NCI-H187 treated with DMSO at 0.1 percent for 48 hours (cell line): ENCODE measurements around the gene MPDZ.
"Not testable (repeated sequence)": the region's sequence is repeated elsewhere in the genome, so short reads cannot be mapped to it uniquely, and the experiment has no call there.

ENCODE experiments used
- DNase-seq: peaks from one replicate; lab custom pipeline; 2025; lab: John Stamatoyannopoulos, UW

Gene MPDZ

DNA sequence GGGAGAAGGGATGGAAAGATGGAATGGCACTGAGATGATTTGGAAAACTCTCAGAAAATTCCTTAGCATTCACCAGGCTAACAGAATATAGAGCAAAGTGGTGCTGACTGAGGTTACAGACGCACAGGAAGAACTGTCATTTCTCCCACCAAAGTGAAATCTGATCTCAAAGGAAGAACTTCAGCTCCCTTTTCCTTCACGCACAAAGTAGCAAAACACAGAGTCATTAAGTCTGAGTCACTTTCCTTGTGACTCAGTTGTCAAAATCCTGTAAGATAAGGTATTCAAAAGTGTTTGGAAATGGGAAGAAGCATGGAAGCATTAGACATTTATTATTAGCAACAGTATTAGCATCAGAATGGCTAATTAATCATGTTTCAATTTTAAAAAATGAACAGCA lies 11.7 kb downstream of the MPDZ start:
- DNase-seq, result no peak

- DNase-seq, result no peak
Observed at GRCh38 chr9:13266167-13266566, 13.3 kb downstream of the MPDZ start.

DNA sequence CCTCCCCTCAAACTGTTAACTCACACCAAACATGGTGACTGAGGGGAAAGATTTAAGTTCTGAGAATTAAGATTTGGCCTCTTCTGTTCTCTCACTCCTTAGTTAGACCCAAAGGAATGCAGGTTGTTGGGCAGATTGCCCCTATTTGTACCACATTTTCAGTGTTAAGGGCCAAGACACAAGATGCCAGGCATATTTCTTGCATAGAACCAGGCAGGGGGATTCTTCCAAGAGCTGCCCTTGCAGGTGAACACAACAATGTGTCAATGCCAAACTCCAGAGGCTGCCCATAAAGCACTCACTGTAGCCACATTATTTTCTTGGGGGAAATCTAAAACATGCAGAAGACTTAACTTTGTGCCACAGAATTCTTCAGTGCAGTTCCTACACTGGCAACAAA lies 14.7 kb downstream of the MPDZ start:
- DNase-seq, result no peak

DNA sequence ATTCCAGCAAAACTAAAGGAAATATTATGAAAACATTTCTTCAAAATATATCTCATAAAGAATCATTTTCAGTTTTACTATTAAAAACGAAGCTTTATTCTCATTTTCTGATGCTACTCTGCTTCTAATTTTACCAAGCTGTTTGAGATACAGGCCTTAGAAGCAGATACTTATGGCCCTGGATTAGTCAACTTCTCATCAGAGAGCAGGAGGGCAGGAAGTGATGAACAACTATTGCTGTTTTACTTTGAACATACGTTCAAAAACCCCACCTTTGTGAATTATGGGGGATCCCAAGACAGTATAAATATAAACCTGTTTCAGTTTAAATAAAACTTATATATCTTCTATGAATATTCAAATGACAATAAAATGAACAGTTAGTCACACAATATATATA lies 16.0 kb downstream of the MPDZ start:
- DNase-seq, result no peak

- DNase-seq, result no peak
Observed at GRCh38 chr9:13252852-13253251, 26.6 kb downstream of the MPDZ start.

DNA sequence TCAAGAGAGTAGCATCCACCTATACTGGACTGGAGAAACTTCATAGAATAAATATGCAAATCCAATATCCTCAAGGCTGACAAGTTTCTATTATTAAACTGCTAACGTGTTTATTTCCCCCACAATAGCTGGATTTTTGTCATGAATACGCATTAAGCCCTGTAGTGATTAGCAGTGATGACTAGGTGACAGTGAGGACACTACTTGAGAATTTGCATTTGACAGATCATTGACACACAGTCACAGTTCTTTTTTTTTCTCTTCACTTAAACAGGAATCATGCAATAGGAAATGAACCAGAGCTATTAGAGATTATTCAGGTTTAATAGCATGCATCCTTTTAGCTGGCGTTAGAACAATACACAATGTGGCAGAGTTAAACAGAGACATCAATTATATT lies 35.3 kb downstream of the MPDZ start:
- DNase-seq, result no peak

DNA sequence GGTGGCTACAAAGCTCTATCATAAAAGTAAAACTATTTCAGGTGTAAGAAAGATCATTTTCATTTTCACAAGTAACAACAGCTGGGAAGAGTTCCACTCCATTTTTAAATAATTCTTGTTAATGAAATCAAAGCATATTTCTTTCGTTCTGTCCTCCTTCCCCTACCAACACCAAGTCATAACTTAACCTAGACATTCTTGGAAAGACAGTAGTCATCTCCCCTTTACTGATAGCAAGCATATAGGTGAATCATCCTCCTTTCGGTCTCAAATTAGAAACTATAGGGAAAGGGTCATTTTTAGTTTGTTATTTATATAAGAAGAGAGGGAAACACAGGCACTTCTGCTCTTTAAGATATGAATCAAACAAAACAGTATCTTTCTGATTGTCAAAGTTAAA lies 38.2 kb downstream of the MPDZ start:
- no peak for DNase-seq

DNA sequence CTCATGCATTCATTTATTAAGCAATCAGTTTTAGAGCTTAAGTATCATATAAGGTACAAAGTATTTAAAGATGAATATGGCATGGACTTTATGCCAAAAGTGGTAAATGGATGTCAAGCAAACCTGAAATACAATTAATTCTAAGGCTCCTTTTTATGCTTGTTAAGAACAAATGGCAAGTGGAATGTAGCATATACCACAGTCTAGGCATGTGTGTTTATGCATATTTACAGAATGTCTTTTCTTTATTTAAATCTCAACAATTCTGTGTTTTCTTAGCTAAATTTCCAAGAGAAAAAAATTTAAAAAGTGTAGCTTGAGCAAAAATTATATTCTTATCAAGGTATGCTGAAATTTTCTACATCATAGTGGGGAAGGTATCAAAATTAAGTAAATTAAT lies 39.8 kb downstream of the MPDZ start:
- no peak for DNase-seq

- no peak for DNase-seq
Observed at GRCh38 chr9:13239208-13239607, 40.3 kb downstream of the MPDZ start.

DNA sequence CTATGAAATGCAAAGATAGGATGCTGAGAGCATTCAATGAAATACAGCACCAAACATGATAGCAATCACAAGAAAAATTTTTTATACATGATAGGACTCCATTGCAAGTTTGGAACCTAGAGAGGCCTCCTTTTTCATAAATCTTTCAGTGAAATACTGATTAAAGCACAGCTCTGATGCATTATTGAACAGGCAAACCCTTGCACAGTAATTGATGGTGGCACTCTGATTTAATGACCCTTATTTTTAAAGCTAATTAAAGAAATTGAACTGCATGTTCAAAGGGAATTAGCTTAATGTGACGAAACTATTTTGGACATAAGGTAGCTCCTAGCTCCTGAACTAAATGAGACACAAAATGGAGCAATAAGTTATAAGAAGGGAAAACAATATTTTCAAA lies 44.6 kb downstream of the MPDZ start:
- DNase-seq, result no peak

GRCh38 chr9:13228431-13228830 lies 51.1 kb downstream of the MPDZ start:
- no peak for DNase-seq

- no peak for DNase-seq
Observed at GRCh38 chr9:13224366-13224765, 55.1 kb downstream of the MPDZ start.

GRCh38 chr9:13222733-13223132 lies 56.8 kb downstream of the MPDZ start:
- DNase-seq, result not testable (repeated sequence)

- DNase-seq, result no peak
Observed at GRCh38 chr9:13221741-13222140, 57.8 kb downstream of the MPDZ start.

DNA sequence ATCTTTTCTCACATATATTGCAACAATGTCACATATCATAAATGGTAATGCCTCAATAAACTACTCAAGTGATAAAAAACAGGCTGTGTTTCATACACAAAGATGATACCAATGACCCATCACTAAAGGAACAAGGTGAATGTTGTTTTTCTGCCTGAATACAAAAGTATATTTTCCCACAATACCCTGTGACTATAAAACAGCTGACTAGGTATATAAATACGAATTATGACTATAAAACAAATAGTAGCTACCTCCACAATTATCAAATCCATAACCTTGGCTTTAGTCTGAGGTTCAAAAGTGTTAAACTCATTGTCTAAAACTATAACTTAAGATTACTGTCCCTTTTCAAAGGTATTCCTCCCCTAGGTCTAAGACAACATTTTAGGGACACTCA lies 58.7 kb downstream of the MPDZ start:
- DNase-seq, result no peak

GRCh38 chr9:13215791-13216554 lies 63.5 kb downstream of the MPDZ start:
- no peak for DNase-seq

DNA sequence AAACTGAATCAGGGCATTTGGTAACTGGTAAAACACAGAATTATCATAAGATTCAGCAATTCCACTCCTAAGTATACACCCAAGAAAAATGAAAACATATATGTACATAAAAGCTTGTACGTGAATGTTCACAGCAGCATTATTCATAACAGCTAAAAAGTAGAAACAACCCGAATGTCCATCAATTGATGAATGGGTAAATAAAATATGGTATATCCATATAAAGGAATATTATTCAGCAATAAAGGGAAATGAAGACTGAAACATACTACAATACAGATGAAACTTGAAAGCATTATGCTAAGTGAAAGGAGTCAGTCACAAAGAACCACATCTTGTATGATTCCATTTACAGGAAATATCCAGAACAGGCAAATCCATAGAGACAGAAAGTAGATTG lies 65.5 kb downstream of the MPDZ start:
- DNase-seq, result no peak

GRCh38 chr9:13213337-13213736 lies 66.2 kb downstream of the MPDZ start:
- no peak for DNase-seq

- no peak for DNase-seq
Observed at GRCh38 chr9:13210306-13210705, 69.2 kb downstream of the MPDZ start.

DNA sequence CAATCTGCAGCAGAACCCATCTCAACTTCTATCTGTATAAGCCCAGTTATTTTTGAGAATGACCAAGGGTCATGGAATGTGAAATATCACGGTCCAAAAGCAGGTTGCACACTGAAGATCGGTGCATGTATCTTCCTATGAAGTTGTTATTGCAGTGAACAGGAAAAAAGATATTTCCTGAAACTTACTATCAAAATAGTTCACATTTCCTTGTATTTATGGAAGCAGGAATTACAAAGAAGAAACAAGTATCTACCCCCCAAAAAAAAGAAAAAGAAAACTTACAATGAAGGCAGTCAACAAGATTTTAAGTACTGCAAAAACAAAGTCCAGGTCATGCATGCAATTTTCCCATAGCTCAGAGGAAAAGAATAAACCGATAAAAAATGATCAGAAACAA lies 70.0 kb downstream of the MPDZ start:
- DNase-seq, result no peak

DNA sequence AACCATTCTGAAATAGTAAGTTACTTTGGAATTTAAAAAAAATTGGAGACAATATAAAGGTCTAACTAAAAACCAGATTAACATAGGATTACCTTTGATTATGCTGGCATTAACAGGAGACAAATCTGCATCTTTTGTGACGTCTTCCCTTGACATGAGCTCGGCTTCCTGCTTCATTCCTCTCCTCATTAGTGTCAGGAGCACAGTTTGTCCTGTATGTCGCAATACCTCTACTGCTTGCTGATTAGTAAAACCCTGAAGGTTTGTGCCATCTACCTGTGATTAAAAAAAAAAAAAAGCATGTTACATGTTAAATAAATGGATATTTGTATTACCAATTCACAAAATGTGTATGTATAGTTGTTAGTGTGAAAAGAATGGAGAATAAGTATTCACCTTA lies 73.7 kb downstream of the MPDZ start:
- no peak for DNase-seq

- no peak for DNase-seq
Observed at GRCh38 chr9:13190040-13190439, 89.5 kb downstream of the MPDZ start.

- no peak for DNase-seq
Observed at GRCh38 chr9:13189362-13189761, 90.1 kb downstream of the MPDZ start.

DNA sequence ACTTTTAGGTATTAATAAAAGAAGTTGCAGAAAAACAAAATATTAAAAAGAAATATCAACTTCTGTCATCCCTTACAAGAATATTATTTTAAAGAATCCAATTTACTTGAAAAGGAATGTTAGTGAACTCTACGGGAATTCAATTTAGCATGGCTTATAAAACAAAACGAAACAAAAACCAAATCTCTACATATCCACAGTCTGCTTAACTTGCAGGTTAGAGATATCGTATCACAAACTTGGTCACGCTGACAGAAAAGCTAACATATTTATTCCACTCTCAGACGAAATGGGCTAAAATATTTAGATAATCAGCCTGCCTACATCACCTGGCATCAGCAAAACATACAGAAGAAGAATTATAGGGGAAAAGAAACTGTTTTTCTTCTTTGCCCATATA lies 92.7 kb downstream of the MPDZ start:
- DNase-seq, result no peak

- no peak for DNase-seq
Observed at GRCh38 chr9:13186091-13186490, 93.4 kb downstream of the MPDZ start.
